ENCODE data around the gene ANKRD27. TPM values are rescaled to one million over a fixed set of nuclear protein-coding genes. Genes with fewer than 3 reads are reported as not detected.
"Not testable (repeated sequence)": the region's sequence is repeated elsewhere in the genome, so short reads cannot be mapped to it uniquely, and the experiment has no call there.

Gene ANKRD27
- polyA plus RNA-seq (2012; ENCODE audit: insufficient read depth, insufficient read length) = 31.2 TPM

DNA sequence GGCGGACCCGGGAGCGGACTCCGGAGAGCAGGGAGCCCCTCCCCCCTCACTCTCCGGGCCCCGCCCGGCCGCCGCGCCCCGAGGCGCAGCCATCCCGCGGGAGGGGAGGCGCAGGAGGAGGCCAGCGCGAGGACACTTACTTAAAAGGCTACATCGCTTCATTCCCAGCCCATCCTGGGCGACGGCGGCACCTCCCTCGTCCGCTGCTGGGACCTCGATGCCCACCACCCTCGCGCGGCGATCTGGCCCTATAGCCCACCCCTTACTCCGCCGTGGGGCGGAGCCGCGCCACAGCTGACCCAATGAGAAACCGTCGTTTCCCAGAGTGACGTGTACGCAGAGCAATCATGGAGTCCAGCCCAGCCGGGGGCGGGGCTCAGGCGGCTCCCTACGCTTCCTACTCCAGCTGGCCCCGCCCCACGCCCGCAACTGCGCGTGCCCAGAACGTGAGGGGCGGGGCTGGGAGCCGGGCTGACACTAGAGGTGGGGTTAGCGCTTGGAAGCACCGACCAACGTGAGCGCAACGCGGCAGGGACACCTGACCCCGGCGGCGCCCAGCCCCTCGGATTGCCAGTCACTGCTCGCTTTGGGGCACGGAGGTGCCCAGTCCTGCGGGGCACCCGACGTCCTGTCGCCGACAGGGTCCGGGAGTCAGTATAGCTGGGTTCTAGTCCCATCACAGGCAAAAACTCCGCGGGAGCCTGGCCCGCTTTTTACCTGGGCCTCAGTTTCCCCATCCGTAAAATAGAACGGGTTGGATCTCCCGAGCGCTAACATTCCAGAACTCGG, at the start of gene ANKRD27:
TSS of gene ANKRD27 (minus strand) at position 250 of the 789 bp plus-strand sequence. CDS start 16,165 bp downstream, outside the sequence.
- DNase-seq (ENCODE audit: low read depth, low spot score) = peak; percentile 95

DNA sequence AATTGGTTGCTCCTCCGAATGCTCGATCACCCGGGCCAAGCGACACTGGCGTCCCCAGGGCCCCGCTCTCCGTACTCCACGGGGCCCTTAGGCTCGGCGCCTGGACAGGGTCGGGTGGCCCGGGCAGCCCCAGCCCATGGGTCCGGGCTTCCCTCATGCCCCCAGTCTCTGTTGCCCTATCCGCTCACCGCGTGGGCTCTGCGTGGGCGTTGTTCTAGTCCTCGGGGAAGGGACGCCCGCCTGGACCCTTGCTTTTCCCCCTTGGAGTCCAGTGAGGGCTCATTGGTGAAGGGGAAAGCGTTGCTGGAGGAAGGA, 45.9 kb upstream of the ANKRD27 start:
- no peak for DNase-seq (ENCODE audit: low read depth, low spot score)
- H3K4me3 ChIP-seq (ENCODE audit: low read length) = no peak overlapping the region

More for the DNA sequence above, at the start of gene ANKRD27:
- H3K4me3 ChIP-seq (ENCODE audit: low read length) = peak within 1 kb of the TSS; percentile 70

DNA sequence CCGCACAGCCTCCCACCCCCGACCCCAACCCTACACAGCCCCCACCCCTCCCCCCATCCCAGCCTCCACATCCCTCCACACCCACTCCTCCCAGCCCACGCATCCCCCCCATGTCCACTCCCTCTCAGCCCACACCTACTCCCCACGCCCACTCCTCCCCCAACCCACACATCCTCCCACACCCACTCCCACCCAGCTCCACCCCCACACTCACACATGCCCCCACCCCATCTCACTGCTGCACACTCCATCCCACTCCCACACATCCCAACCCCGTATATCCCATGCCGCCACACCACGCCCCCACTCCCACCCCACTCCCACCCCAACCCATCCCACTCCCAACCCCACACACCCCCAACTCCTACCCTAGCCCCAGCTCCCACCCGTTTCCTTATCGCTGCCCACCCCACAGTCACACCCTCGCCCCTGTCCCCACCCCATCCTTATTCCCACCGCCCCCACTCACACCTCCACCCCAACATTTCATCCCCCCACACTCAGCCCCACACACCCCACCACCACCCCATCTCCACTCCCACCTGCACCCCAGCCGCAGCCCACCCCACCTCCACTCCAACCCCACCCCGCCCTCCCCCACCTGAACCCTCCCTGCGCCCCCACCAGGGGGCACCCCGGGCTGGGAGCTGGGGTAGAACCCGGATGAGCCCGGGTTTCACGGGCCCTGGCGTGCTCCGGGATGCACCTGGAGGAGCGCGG, 45.4 kb upstream of the ANKRD27 start:
- no peak overlapping the region for H3K4me3 ChIP-seq (ENCODE audit: low read length)
- no peak for DNase-seq (ENCODE audit: low read depth, low spot score)

DNA sequence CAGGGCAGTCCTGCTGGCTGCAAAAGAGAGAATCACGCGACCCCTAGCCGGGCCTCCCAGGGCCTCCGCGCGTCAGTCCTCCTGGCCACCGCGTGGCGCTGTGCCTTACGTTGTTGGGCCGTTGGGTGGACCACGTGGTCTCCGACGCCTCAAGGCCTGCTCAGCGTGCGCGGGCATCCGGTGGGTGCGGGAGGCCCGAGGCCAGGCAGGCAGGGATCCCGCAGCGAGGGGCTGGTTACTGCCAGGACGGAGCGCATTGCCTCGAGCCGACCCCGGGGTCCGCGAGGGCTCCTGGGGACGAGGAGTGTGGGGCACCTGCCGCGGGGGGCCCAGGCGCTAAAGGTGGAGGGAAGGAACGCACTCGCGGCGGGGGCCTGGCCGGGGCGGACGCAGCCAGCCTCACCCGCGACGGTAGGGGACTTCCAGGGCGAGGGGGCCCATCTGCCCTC, 44.7 kb upstream of the ANKRD27 start, which contains the start of gene TDRD12:
TSS of gene TDRD12 (plus strand) at position 157 of the 449 bp plus-strand sequence. CDS start 306 bp downstream, outside the sequence.
- DNase-seq (ENCODE audit: low read depth, low spot score) = no peak
- no peak within 1 kb of the TSS for H3K4me3 ChIP-seq (ENCODE audit: low read length)

DNA sequence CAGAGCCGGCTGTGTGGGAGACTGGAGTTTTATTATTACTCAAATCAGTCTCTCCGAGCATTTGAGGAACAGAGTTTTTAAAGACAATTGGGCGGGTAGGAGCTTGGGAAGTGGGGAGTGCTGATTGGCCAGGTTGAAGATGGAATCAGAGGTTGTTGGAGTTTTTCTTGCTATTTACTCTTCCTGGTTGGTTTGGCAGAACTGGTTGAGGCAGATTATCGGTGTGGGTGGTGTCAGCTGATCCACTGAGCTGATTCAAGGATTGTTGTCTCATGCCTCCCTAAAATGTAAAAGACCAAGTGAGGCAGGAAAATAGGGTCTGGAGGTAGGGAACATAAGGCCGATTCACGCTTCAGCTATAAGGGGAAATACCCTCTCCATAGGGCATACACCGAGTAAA, 43.3 kb upstream of the ANKRD27 start:
- DNase-seq (ENCODE audit: low read depth, low spot score) = no peak
- H3K4me3 ChIP-seq (ENCODE audit: low read length) = no peak overlapping the region

DNA sequence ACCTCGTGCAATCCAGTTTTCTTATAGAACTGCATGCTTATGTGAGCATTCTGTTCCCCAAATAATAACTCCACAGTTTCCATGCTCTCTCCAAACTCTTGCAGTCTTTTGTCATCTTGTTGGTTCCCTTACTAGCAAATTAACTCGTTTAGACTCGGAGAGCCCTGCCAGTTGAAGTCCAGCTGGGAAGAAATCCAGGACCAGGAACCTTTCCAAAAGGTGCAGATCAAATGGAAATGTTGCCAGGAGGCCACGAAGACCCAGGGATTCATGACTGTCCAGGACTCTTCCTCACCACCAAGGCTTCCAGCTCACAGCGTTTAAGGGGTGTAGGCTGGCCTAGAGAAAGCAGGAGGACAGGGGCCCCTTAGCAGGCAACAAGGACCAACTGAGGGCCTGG, 42.5 kb upstream of the ANKRD27 start:
- no peak for DNase-seq (ENCODE audit: low read depth, low spot score)
- H3K4me3 ChIP-seq (ENCODE audit: low read length) = no peak overlapping the region

DNA sequence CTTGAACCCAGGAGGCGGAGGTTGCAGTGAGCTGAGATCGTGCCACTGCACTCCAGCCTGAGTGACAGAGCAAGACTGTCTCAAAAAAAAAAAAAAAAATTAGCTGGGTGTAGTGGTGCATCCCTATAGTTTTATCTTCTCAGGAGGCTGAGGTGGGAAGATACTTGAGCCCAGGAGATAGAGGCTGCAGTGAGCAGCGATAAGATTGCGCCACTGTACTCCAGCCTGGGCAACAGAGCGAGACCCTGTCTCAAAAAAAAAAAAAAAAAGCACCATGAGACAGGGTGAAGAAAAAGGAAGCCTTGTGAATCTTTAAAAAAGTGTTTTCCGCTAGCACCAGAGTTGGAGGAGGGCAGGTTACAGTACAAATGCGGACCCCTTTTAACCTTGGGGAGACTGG, 41.2 kb upstream of the ANKRD27 start:
- not testable (repeated sequence) for H3K4me3 ChIP-seq (ENCODE audit: low read length); DNase-seq (ENCODE audit: low read depth, low spot score)

DNA sequence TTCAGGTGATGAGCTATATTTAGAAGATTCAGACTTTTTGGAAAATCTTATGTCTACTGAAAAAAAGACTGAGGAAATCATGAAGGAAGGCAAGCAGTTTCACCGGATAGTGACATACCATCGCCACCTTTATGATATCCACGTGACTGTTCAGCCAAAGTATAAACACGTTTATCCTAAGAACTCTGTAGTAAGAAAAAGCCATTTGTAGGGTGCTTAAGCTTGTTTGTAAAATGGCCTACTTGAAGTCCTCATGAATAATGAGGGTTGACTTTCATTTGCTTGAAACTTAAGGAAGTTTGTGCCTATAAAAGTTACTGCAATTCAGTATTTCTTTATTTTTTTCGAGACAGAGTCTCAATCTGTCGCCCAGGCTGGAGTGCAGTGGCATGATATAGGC, 36.8 kb upstream of the ANKRD27 start:
- DNase-seq (ENCODE audit: low read depth, low spot score) = no peak
- no peak overlapping the region for H3K4me3 ChIP-seq (ENCODE audit: low read length)

DNA sequence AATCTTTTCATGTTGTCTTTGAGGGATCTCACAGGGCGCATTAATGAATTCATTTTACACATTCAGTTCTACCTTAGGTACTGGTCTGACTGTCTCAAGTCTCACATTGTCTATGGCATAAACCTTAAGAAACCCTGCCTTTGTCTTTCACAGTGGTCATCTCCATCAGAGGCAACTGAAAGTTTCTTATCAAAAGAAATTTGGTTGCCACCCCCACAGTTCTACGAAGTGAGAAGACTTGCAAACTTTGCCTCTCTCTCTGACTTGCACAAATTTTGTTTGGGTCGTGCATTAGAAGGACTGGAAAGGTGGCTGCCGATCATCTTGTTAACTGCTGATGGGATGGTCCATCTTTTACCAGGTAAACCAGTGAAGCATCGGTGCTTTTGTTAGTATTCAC, 34.1 kb upstream of the ANKRD27 start:
- H3K4me3 ChIP-seq (ENCODE audit: low read length) = no peak overlapping the region
- no peak for DNase-seq (ENCODE audit: low read depth, low spot score)

DNA sequence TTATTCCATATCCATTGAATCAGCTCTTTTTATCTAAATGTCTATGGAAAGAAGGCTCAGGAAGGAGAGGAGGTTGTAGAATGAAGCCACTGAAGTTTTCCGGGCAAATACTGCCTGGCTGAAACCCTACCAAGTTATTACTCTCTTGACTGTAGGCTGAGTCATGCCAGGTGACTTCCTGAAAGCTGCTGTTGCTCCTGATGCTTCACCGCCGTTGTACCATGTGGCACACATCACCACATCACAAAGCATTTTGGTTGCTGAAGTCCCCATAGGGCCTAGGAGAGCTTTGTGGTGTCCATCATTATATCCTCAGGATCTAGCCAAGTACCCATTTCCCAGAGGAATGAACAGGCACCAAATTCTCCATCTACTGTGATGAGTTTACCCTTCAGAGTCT, 33.5 kb upstream of the ANKRD27 start:
- H3K4me3 ChIP-seq (ENCODE audit: low read length) = no peak overlapping the region
- DNase-seq (ENCODE audit: low read depth, low spot score) = peak; percentile 71

DNA sequence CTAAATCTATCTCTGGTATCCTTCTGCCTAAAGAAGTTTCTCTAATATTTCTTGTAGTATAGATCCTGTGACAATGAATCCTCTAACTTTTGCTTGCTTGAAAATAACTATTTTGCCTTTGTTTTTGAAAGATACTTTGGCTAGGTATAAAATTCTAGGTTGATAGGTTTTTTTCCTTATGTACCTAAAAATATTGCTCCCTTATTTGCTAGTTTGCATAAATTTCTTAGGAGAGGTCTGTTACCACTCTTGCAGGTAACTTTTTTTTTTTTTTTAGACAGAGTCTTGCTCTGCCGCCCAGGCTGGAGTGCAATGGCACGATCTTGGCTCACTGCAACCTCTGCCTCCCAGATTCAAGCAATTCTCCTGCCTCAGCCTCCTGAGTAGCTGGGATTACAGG, 29.0 kb upstream of the ANKRD27 start:
- not testable (repeated sequence) for H3K4me3 ChIP-seq (ENCODE audit: low read length); DNase-seq (ENCODE audit: low read depth, low spot score)

DNA sequence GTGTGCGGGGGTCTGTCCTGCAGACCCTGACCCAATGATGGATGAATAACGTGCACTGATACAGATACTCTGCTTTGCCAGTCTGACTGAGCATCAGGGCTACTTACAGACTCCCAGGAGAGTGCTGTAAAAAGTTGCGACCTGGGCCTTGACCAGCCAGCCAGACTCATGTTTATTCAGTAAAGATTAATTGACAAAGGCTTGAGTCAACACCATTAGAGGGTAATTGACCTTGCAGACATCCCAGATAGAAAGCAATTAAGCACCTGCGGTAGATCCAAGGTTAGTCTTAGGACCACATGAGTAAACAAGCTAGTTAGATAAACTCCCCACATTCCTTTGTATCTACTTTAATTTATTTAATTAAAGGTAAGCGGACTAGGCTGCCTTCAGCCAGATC, 27.0 kb upstream of the ANKRD27 start:
- DNase-seq (ENCODE audit: low read depth, low spot score) = no peak
- H3K4me3 ChIP-seq (ENCODE audit: low read length) = no peak overlapping the region

DNA sequence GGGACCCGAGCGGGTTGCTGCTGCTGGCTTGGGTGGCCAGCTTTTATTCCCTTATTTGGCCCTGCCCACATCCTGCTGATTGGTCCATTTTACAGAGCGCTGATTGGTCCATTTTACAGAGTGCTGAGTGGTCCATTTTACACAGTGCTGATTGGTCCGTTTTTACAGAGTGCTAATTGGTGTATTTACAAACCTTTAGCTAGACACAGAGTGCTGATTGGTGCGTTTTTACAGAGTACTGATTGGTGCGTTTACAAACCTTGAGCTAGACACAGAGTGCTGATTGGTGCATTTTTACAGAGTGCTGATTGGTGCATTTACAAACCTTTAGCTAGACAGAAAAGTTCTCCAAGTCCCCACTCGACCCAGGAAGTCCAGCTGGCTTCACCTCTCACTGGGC, 25.1 kb upstream of the ANKRD27 start:
- H3K4me3 ChIP-seq (ENCODE audit: low read length); DNase-seq (ENCODE audit: low read depth, low spot score): not testable (repeated sequence)

DNA sequence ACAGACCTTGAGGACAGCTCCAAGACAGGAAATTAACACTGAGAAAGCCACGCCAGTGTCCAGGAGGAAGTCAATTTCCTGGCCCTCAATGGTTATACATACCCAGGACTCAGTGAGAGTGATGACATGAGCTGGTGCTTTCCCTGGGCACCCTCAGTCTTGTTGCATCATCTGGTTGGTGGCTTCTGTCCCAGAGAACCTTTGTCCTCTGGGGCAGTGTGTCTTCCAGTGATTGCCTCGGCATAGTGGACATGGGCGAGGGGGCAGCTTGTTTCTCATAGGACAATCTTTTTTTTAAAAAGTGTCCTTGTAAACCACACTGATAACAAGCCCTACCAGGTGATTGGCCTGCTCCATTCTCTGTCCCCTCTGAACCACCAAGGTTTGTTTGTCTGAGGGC, 21.8 kb upstream of the ANKRD27 start:
- DNase-seq (ENCODE audit: low read depth, low spot score); H3K4me3 ChIP-seq (ENCODE audit: low read length): not testable (repeated sequence)

DNA sequence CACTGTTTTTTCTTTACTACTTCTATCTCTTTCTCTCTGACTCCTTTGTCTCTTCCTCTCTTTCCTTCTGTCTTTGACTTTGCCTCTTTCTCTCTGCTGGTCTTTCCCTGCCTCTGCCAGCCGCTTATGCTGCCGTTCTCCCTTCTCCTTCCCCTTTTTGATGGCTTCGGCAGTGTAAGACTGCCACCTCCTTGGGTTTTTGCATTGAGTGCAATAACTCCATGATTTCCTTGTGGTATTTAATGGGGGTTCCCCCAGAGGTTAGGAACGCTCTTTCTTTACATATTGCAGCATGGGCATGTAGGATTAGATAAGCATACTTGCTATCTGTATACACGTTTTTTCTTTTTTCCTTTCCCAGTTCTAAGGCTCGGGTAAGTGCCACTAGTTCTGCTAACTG, 20.5 kb upstream of the ANKRD27 start:
- DNase-seq (ENCODE audit: low read depth, low spot score); H3K4me3 ChIP-seq (ENCODE audit: low read length): not testable (repeated sequence)

DNA sequence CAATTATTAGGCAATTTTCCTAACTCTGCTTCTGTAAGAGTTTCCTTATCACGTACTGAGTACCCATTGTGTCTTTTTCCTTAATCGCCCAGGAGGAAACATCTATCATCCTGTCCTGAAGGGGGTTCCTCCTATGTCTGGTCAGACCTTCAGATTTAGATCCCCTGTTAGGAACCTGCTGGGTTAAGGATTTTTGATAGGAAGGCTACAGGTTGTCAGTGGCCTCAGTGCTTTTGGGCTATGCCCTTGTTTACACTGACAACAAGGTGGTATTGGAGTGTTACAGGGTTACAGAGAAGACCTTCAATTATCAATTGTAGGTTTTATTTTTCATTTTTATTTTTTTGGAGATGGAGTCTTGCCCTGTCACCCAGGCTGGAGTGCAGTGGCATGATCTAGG, 19.9 kb upstream of the ANKRD27 start:
- DNase-seq (ENCODE audit: low read depth, low spot score); H3K4me3 ChIP-seq (ENCODE audit: low read length): not testable (repeated sequence)

DNA sequence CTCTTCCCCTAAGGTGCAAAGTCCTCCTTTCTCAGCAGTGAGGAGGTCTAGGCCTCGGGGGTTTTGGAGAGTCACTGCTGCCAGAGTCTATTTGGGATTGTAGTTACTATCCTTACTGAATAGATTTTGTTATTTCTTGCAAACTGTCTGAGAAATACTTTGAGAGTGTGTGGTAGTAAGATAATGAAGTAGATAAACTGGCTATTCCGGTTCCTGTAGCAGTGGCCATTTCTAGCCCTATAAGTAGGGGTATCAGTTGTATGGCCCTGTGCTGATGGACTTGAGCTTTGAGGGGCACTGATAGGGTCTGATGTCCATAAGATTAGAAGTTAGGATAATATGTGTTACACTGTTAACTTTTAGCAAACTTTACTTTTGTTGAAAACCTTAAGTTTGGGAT, 19.3 kb upstream of the ANKRD27 start:
- not testable (repeated sequence) for H3K4me3 ChIP-seq (ENCODE audit: low read length); DNase-seq (ENCODE audit: low read depth, low spot score)

DNA sequence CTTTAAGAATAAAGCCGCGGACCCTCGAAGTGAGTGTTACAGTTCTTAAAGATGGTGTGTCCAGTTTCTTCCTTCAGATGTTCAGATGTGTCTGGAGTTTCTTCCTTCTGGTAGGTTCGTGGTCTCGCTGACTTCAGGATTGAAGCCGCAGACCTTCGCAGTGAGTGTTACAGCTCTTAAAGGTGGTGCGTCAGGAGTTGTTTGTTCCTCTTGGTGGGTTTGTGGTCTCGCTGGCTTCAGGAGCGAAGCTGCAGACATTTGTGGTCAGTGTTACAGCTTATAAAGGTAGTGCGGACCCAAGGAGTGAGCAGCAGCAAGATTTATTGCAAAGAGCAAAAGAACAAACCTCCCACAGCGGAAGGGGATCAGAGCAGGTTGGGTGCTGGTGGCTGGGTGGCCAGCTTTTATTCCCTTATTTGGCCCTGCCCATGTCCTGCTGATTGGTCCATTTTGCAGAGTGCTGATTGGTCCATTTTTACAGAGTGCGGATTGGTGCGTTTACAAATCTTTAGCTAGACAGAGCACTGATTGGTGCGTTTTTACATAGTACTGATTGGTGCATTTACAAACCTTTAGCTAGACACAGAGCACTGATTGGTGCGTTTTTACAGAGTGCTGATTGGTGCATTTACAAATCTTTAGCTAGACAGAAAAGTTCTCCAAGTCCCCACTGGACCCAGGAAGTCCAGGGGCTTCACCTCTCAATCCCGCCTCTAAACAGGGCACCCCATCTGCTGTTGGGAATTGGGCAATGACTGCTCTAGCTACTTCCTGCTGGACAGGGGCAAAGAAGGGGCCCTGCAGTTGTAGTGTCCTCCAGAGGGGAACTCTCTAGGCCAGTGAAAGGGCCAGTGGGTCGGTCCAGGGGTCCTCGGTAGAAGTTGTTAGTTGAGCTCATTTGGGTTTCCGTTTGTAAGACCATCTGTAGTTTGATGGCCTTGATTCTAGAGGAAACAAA, 18.4 kb upstream of the ANKRD27 start:
- H3K4me3 ChIP-seq (ENCODE audit: low read length); DNase-seq (ENCODE audit: low read depth, low spot score): not testable (repeated sequence)

DNA sequence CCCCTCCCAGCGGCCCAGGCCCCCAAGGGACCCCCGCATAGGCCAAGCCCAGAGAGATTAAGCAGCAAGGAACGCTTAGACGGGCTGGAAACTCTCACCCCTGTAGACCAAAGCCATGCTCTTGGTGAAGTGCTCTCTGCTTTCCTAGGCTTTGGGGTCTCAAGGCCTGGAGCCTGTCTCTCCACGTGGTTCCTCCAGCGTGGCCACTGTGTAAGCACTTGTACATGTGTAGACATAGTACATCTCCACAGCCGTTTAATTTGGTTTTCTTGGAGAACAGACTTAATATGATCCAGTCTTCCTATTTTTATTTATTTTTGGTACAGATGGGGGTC, 17.7 kb upstream of the ANKRD27 start:
- H3K4me3 ChIP-seq (ENCODE audit: low read length) = no peak overlapping the region
- no peak for DNase-seq (ENCODE audit: low read depth, low spot score)

Data from Jurkat, Clone E6-1 (cell line).